Umbilical cord (tissue), 2 donors: ENCODE data around the gene NAA40. TPM values are rescaled to one million over a fixed set of nuclear protein-coding genes. Genes with fewer than 3 reads are reported as not detected.
A peak's percentile ranks its signal among the peaks of the same experiment; 100 is the strongest.

Source experiments
- DNase-seq: peaks from one replicate; pipeline ENCODE4 v3.0.0-alpha.2; 2015; ENCODE audit warnings: low spot score
- total RNA-seq: library from RNA; depleted of rRNA; stranded (reverse); fragments of >200 nt; gene quantifications from one replicate; pipeline ENCODE4 v1.2.3, GENCODE V29; 2014; ENCODE audit warnings: low replicate concordance; ENCODE audit not compliant: insufficient read depth

NAA40 gene
- total RNA-seq, 1 donor from 2014 or later = 3.6 TPM

DNA sequence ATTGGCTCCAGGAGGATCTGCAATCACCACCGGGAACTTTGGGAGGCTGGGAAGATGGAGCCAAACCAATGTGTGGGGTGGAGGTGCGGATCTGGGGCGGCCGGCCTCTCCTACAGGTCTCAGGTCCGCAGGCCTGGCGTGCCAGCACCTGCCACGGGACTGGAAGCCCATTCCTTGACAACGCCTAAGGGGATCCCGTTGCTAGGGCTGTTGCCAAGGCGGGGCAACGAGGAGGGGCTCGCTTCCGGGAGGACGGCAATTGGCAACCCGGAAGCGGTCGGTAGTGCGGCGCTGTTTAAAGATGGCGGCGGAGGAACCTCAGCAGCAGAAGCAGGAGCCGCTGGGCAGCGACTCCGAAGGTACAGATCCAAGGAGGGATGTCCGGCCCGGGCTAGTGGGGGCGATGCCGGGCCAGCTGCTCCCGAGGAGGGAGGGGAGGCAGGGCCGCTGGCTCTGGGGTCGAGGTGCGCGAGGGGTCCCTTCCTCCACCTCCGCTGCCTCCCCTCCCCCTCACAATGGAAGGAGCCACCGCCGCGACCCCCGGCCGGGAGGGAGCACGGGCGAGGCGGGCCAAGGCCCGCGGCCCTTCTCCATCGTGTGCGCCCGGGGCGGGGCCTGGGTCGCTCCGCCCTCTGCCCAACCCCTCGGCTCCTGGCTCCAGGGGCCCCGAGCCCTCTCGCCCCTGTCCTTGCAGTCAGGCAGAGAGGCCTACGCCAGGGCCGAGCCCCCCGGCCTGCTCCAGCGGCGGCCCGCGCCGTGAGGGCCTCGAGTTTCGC is 47.5 kb downstream of the NAA40 start, which contains the start of gene OTUB1:
Gene OTUB1 (plus strand): TSS at position 283 of the 776 bp plus-strand sequence. CDS start 19 bp downstream, at position 302.
- DNase-seq = peak; percentile 97

GRCh38 chr11:63986932-63987513 is 48.2 kb downstream of the NAA40 start:
- no peak for DNase-seq

GRCh38 chr11:63991558-63991957 is 52.8 kb downstream of the NAA40 start:
- no peak for DNase-seq

- no peak for DNase-seq
Observed at GRCh38 chr11:63993100-63993499, 54.3 kb downstream of the NAA40 start.

- no peak for DNase-seq
Observed at GRCh38 chr11:63993993-63994392, 55.2 kb downstream of the NAA40 start.

DNA sequence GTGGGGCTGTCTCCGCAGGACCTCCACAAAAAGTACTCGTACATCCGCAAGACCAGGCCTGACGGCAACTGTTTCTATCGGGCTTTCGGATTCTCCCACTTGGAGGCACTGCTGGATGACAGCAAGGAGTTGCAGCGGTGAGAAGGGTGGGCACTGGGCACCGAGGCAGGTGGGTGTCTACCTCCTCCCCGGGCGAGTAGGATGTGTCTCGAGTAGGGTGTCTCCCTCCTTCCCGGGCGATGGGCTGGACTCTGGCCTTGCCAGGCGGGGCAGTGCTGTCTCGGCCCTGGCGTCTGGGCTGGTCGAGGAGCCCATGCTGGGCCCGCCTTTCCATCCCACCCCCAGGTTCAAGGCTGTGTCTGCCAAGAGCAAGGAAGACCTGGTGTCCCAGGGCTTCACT is 57.7 kb downstream of the NAA40 start:
- DNase-seq = no peak

- DNase-seq = no peak
Observed at GRCh38 chr11:63997104-63997700, 58.4 kb downstream of the NAA40 start.

GRCh38 chr11:63997801-63998337 is 59.1 kb downstream of the NAA40 start:
- no peak for DNase-seq

GRCh38 chr11:63998558-63999348 is 60.0 kb downstream of the NAA40 start:
- DNase-seq = no peak

GRCh38 chr11:63999349-64000025 is 60.7 kb downstream of the NAA40 start:
- peak; percentile 85 for DNase-seq

GRCh38 chr11:64000026-64000739 is 61.4 kb downstream of the NAA40 start:
- peak; percentile 81 for DNase-seq

DNA sequence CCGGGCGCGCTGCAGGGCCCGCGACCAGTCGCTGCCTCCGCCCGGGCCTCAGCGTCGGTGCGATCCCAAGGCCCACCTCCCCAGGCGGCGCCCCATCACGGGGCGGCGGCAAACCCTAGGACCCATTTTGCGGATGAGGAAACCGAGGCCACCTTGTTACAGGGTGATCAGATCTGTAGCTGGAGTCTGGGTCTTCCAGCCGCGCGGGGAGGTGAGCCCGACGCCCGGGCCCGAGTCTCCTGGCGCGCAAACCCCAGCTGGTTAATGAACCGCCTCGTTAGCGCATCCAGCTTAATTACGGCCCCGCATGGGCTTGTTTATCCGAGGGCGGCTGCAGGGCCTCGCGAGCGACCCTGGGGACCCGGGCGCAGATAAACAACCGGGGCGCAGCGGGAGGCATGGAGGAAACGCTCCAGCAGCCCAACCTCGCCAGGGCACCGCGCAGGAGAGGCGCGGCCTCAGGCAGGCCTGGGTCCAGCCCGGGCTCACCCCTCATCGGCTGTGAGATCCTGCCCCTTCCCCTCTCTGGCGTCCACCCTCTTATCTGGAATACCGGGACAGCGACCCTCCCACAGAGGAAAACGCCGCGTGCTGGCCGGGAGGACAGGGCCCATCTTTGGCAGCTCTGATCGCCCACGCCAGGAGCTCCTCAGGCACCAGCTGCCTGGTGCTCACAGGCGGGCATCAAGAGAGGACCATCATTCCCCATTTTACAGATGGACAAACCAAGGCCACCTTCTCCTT is 62.1 kb downstream of the NAA40 start:
- DNase-seq = no peak

GRCh38 chr11:64001484-64002420 is 63.0 kb downstream of the NAA40 start:
- DNase-seq = no peak

DNA sequence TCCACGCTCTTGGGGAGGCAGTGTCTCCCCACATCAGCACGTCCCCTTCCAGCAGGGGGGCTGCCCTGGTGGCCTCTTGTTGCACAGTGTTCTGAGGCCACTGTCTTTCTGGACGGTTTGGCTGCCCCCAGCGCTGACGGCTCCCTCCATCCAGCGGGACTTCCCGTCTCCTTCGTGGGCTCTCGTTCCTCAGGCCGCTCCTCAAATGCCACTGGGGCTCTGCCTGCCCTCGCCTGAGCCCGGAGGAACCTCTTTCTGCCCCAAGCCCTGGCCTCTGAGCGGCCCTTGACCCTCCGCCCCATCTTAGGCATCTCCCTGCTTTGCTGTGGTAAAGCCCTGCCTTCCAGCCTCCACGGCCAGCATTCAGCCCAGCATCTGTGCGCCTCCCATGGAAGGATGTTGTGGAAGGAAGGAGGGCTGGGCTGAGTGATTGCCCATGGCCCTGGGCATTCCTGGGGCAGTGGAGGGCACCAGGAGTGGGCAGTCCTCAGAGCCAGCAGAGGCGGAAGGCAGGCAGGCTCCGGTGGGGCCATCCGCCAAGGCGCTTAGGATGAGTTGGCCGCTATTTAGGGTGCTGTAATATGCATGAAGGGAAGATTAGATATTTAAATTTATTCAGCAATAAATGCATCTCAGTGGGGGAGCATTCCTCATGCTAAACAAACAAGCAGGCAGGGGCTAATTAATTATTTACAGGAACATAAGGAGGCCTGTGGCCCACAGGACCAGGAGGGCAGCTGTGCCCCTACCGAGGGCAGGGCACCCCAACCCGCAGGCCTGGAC is 65.2 kb downstream of the NAA40 start:
- DNase-seq = no peak

- DNase-seq = no peak
Observed at GRCh38 chr11:64004590-64004984, 65.8 kb downstream of the NAA40 start.

DNA sequence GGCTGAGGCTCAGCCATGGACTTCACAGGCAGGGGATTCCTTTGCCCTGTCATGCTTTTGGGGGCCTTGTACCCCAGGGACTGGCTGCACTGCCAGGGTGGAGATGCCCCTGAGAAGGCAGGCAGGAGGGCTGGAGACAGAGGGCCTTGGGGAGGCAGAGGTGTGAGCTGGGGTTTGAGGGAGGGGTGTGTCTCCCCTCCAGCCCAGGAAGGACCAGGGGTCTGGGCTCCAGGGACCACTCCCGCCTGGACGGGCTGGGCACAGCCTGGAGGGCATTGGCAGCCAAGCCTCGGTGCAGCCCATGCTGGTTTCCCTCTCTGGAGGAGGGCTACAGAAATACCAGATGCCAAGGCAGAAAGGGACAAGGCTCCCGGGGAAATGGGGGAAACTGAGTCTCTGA is 66.9 kb downstream of the NAA40 start:
- no peak for DNase-seq

- DNase-seq = no peak
Observed at GRCh38 chr11:64006398-64006797, 67.6 kb downstream of the NAA40 start.
